Gastroesophageal sphincter (tissue), 4 donors: ENCODE data around the gene SPEN. TPM values are rescaled to one million over a fixed set of nuclear protein-coding genes. Genes with fewer than 3 reads are reported as not detected.
"Not testable (repeated sequence)": the region's sequence is repeated elsewhere in the genome, so short reads cannot be mapped to it uniquely, and the experiment has no call there.

Source experiments
- ATAC-seq: fragments of 150-250 bp; one replicate; pipeline ENCODE4 v1.9.1; 2016; ENCODE audit warnings: mild to moderate bottlenecking, moderate library complexity
- H3K27ac ChIP-seq, 4 donors: fragments of 200-600 bp; sonication (generic) in 3 of 4; 1 replicate in 3 of 4; 2 replicates in 1 of 4; pipeline ENCODE4 v1.5.1; 2016 to 2019
- H3K27me3 ChIP-seq: fragments of 200-600 bp; sonication (generic); one replicate; pipeline ENCODE4 v1.5.1; 2019
- H3K36me3 ChIP-seq, 2 donors: fragments of 200-600 bp; sonication (generic); one replicate each; pipeline ENCODE4 v1.5.1; 2019; ENCODE audit warnings: control low read depth in 1 of 2
- H3K4me1 ChIP-seq, 3 donors: fragments of 200-600 bp; sonication (generic); 1 replicate in 2 of 3; 2 replicates in 1 of 3; pipeline ENCODE4 v1.5.1; 2016 to 2019; ENCODE audit warnings: control low read depth in 2 of 3
- H3K4me3 ChIP-seq, 2 donors: fragments of 200-600 bp; sonication (generic); one replicate each; pipeline ENCODE4 v1.5.1; 2019; ENCODE audit warnings: mild to moderate bottlenecking in 1 of 2, moderate library complexity in 1 of 2
- H3K9me3 ChIP-seq, 3 donors: fragments of 200-600 bp; sonication (generic); one replicate each; pipeline ENCODE4 v1.5.1; 2017 to 2019; ENCODE audit warnings: control low read depth in 2 of 3
- CTCF ChIP-seq, 4 experiments: fragments of 200-600 bp in 2 of 4; fragments of 450-650 bp in 2 of 4; sonication (generic) in 1 of 4; IDR thresholded peaks; one replicate each; pipeline ENCODE4 v1.5.1; 2017 to 2019; ENCODE audit warnings: antibody characterized with exemption in 4 of 4, mild to moderate bottlenecking in 2 of 4, moderate library complexity in 2 of 4
- EP300 ChIP-seq: sonication (generic); formaldehyde crosslinking; IDR thresholded peaks from one replicate; pipeline ENCODE4 v1.6.1; 2017; ENCODE audit warnings: antibody characterized with exemption, mild to moderate bottlenecking
- POLR2A ChIP-seq, 2 donors: fragments of 450-650 bp; IDR thresholded peaks; one replicate each; pipeline ENCODE4 v1.6.1; 2017; ENCODE audit warnings: antibody characterized with exemption in 2 of 2, mild to moderate bottlenecking in 2 of 2, moderate library complexity in 1 of 2
- POLR2AphosphoS5 ChIP-seq: sonication (generic); formaldehyde crosslinking; IDR thresholded peaks from one replicate; pipeline ENCODE4 v1.6.1; 2017; ENCODE audit warnings: antibody characterized with exemption
- WGBS, 2 donors: methylation state at CpG; one replicate each; pipeline ENCODE4 v1.1.5; 2018; ENCODE audit warnings: low coverage in 1 of 2; 5-methylcytosine and 5-hydroxymethylcytosine counted together
- total RNA-seq, 4 donors: library from RNA; depleted of rRNA; stranded (reverse); fragments of >200 nt; gene quantifications; one replicate each; pipeline ENCODE4 v1.1.0, GENCODE V29; 2016

The SPEN gene
- total RNA-seq, 4 donors from 2014 or later = 40.3 to 79.4 (median 50.7) TPM

- H3K36me3 ChIP-seq = no peaks in the 10 kb centered on the region
- no peak overlapping the region for H3K4me3 ChIP-seq
- H3K4me1 ChIP-seq = peaks cover 0 to 40% (median 25%) of the 10 kb centered on the region in 3 donors
- no peak for ATAC-seq
- H3K9me3 ChIP-seq = no peaks in the 10 kb centered on the region
- H3K27ac ChIP-seq = no peak overlapping the region
- TF ChIP-seq EP300 = no peak
- no peak for TF ChIP-seq POLR2AphosphoS5
- no peak for TF ChIP-seq POLR2A (IDR thresholded peaks at IDR 0.05)
- TF ChIP-seq CTCF (IDR thresholded peaks at IDR 0.05) = no peak
- no peaks in the 10 kb centered on the region for H3K27me3 ChIP-seq
- WGBS, 2 donors = 77 to 83% methylated on average over 14 to 17 of the region's 17 CpGs
Measured at GRCh38 chr1:15802234-15802965, 45.1 kb upstream of the SPEN start.

- H3K27ac ChIP-seq = no peak overlapping the region
- H3K4me3 ChIP-seq = no peak overlapping the region
- TF ChIP-seq CTCF (IDR thresholded peaks at IDR 0.05) (peak in 3 of 4 experiments; percentile 15 to 36 (median 33)), POLR2AphosphoS5 (no peak), EP300 (no peak), POLR2A (IDR thresholded peaks at IDR 0.05) (no peak)
- 20 to 60% methylated on average over 1 of the region's 4 CpGs for WGBS, 2 donors
- no peaks in the 10 kb centered on the region for H3K27me3 ChIP-seq
- no peak for ATAC-seq
- H3K4me1 ChIP-seq = peaks cover 0 to 30% (median 25%) of the 10 kb centered on the region in 3 donors
- no peaks in the 10 kb centered on the region for H3K9me3 ChIP-seq
- H3K36me3 ChIP-seq = no peaks in the 10 kb centered on the region
Measured at GRCh38 chr1:15803380-15803779, 44.1 kb upstream of the SPEN start.

- no peak for ATAC-seq
- no peak overlapping the region for H3K4me3 ChIP-seq
- no peak overlapping the region for H3K27ac ChIP-seq
- TF ChIP-seq EP300 = no peak
- TF ChIP-seq CTCF (IDR thresholded peaks at IDR 0.05) = no peak
- no peak for TF ChIP-seq POLR2AphosphoS5
- no peak for TF ChIP-seq POLR2A (IDR thresholded peaks at IDR 0.05)
- no peaks in the 10 kb centered on the region for H3K9me3 ChIP-seq
- 86 to 88% methylated on average over 5 to 6 of the region's 8 CpGs for WGBS, 2 donors
- no peaks in the 10 kb centered on the region for H3K36me3 ChIP-seq
- peaks cover 0 to 23% (median 21%) of the 10 kb centered on the region in 3 donors for H3K4me1 ChIP-seq
- H3K27me3 ChIP-seq = no peaks in the 10 kb centered on the region
Measured at GRCh38 chr1:15804060-15804459, 43.4 kb upstream of the SPEN start.

- Histone ChIP-seq H3K4me3 (no peak overlapping the region), H3K27me3 (no peaks in the 10 kb centered on the region), H3K27ac (no peak overlapping the region), H3K36me3 (no peaks in the 10 kb centered on the region), H3K9me3 (no peaks in the 10 kb centered on the region), H3K4me1 (peaks cover 0 to 6% (median 0%) of the 10 kb centered on the region in 3 donors)
- TF ChIP-seq POLR2A (IDR thresholded peaks at IDR 0.05) = no peak
- no peak for TF ChIP-seq EP300
- TF ChIP-seq CTCF (IDR thresholded peaks at IDR 0.05) = no peak
- no peak for TF ChIP-seq POLR2AphosphoS5
- WGBS, 2 donors = 90 to 100% methylated on average over 2 to 10 of the region's 10 CpGs
- no peak for ATAC-seq
Measured at GRCh38 chr1:15807121-15807520, 40.4 kb upstream of the SPEN start.

- not testable (repeated sequence) for ATAC-seq, H3K9me3 ChIP-seq, H3K27ac ChIP-seq, H3K27me3 ChIP-seq, H3K36me3 ChIP-seq, H3K4me3 ChIP-seq, H3K4me1 ChIP-seq
- 77 to 100% methylated on average over 6 to 8 of the region's 11 CpGs for WGBS, 2 donors
Measured at GRCh38 chr1:15807549-15807948, 40.0 kb upstream of the SPEN start, which contains the start of gene UQCRHL. Gene UQCRHL, minus strand, starts transcription at chr1:15807649. Its CDS starts 0 bp downstream, at chr1:15807649.
